Common myeloid progenitor, CD34-positive (primary cell): ENCODE results near the gene UQCC2.

Experiments used
- CTCF ChIA-PET: fragments of 350-600 bp; sonication (Branson Sonifier 250); formaldehyde crosslinking; loops from one replicate; lab custom pipeline; 2021; ENCODE audit warnings: antibody characterized with exemption; lab: Charles Lee
- POLR2A ChIA-PET: fragments of 350-600 bp; sonication (Branson Sonifier 250); formaldehyde crosslinking; loops from one replicate; lab custom pipeline; 2021; ENCODE audit warnings: antibody characterized with exemption; lab: Charles Lee
- DNase-seq, 3 donors: peaks; one replicate each; pipeline versions ENCODE4 v3.0.0 to v3.0.0-alpha.2; 2013
- H3K27ac ChIP-seq, 2 experiments: 1 replicate in 1 of 2; 2 replicates in 1 of 2; pipeline ENCODE4 v1.7.0; 2013; ENCODE audit warnings: inconsistent platforms in 2 of 2, low read length in 2 of 2, mild to moderate bottlenecking in 2 of 2, low read depth in 1 of 2, moderate library complexity in 1 of 2; ENCODE audit not compliant: severe bottlenecking in 2 of 2, insufficient read depth in 1 of 2, poor library complexity in 1 of 2
- H3K27me3 ChIP-seq, 5 experiments: replicated peaks in 2 of 5; 1 replicate in 3 of 5; 2 replicates in 2 of 5; pipeline versions ENCODE4 v1.6.1 to v1.7.0; 2013; ENCODE audit warnings: low read length in 4 of 5, mild to moderate bottlenecking in 2 of 5, moderate library complexity in 2 of 5, inconsistent platforms in 1 of 5; ENCODE audit not compliant: insufficient read depth in 5 of 5, control insufficient read depth in 4 of 5
- H3K36me3 ChIP-seq, 4 experiments: 1 replicate in 2 of 4; 2 replicates in 2 of 4; pipeline versions ENCODE4 v1.6.1 to v1.7.0; 2013; ENCODE audit warnings: low read length in 3 of 4, control low read depth in 1 of 4, mild to moderate bottlenecking in 1 of 4; ENCODE audit not compliant: control insufficient read depth in 4 of 4, insufficient read depth in 4 of 4
- H3K4me1 ChIP-seq, 4 experiments: 1 replicate in 3 of 4; 2 replicates in 1 of 4; pipeline versions ENCODE4 v1.6.1 to v1.7.1; 2013; ENCODE audit warnings: low read length in 3 of 4, mild to moderate bottlenecking in 3 of 4, control low read depth in 1 of 4, inconsistent platforms in 1 of 4, moderate library complexity in 1 of 4; ENCODE audit not compliant: control insufficient read depth in 4 of 4, insufficient read depth in 4 of 4; ENCODE audit errors: control extremely low read depth in 1 of 4
- H3K4me3 ChIP-seq, 7 experiments: 1 replicate in 4 of 7; 2 replicates in 3 of 7; pipeline versions ENCODE4 v1.5.1 to v1.7.0; 2013; ENCODE audit warnings: mild to moderate bottlenecking in 7 of 7, low read length in 6 of 7, moderate library complexity in 6 of 7, inconsistent platforms in 2 of 7, low read depth in 2 of 7, control low read depth in 1 of 7; ENCODE audit not compliant: insufficient read depth in 4 of 7, control insufficient read depth in 1 of 7; ENCODE audit errors: extremely low read depth in 1 of 7
- H3K9me3 ChIP-seq, 5 experiments: 1 replicate in 4 of 5; 2 replicates in 1 of 5; pipeline versions ENCODE4 v1.6.1 to v1.7.1; 2013; ENCODE audit warnings: low read length in 4 of 5, mild to moderate bottlenecking in 2 of 5, inconsistent platforms in 1 of 5, low read depth in 1 of 5, moderate library complexity in 1 of 5; ENCODE audit not compliant: control insufficient read depth in 4 of 5, insufficient read depth in 2 of 5; ENCODE audit errors: control extremely low read depth in 1 of 5
- WGBS: methylation state at CpG from one replicate; pipeline ENCODE4 v1.1.5; 2013; ENCODE audit not compliant: insufficient coverage; 5-methylcytosine and 5-hydroxymethylcytosine counted together

Gene UQCC2

GRCh38 chr6:33678932-33679490 lies 32.5 kb downstream of the UQCC2 start:
- WGBS: 75% methylated on average over 9 of the region's 12 CpGs
- no peak overlapping the region for H3K4me3 ChIP-seq
- no peak overlapping the region for H3K27ac ChIP-seq
- ChIA-PET POLR2A (no interaction called here), CTCF (interaction anchor here (1.6 kb wide), 1 partner anchor 21 kb away, joined by 4 read pairs; no protein-coding TSS in a partner anchor)
- no peak for DNase-seq
- no peaks in the 10 kb centered on the region for H3K27me3 ChIP-seq
- H3K9me3 ChIP-seq: no peaks in the 10 kb centered on the region
- H3K4me1 ChIP-seq: peaks cover 0 to 8% (median 4%) of the 10 kb centered on the region in 4 experiments
- peaks cover 0 to 18% (median 5%) of the 10 kb centered on the region in 4 experiments for H3K36me3 ChIP-seq

GRCh38 chr6:33678233-33678931 lies 33.1 kb downstream of the UQCC2 start:
- no peak for DNase-seq
- WGBS: 92% methylated on average over 19 of the region's 24 CpGs
- H3K27ac ChIP-seq: no peak overlapping the region
- ChIA-PET CTCF (interaction anchor here (1.6 kb wide), 1 partner anchor 22 kb away, joined by 4 read pairs; no protein-coding TSS in a partner anchor), POLR2A (no interaction called here)
- H3K27me3 ChIP-seq: no peaks in the 10 kb centered on the region
- H3K36me3 ChIP-seq: peaks cover 0 to 18% (median 5%) of the 10 kb centered on the region in 4 experiments
- no peaks in the 10 kb centered on the region for H3K9me3 ChIP-seq
- H3K4me1 ChIP-seq: peaks cover 0 to 4% (median under 1%) of the 10 kb centered on the region in 4 experiments
- no peak overlapping the region for H3K4me3 ChIP-seq

- ChIA-PET POLR2A (no interaction called here), CTCF (interaction anchor here (1.6 kb wide), 1 partner anchor 23 kb away, joined by 4 read pairs; no protein-coding TSS in a partner anchor)
- H3K4me3 ChIP-seq: no peak overlapping the region
- no peak overlapping the region for H3K27ac ChIP-seq
- H3K9me3 ChIP-seq: no peaks in the 10 kb centered on the region
- no peaks in the 10 kb centered on the region for H3K4me1 ChIP-seq
- DNase-seq: no peak
- no peaks in the 10 kb centered on the region for H3K27me3 ChIP-seq
- WGBS: 97% methylated on average over 2 of the region's 2 CpGs
- H3K36me3 ChIP-seq: peaks cover 0 to 18% (median 5%) of the 10 kb centered on the region in 4 experiments
Observed at GRCh38 chr6:33677689-33678088, 33.8 kb downstream of the UQCC2 start.

GRCh38 chr6:33677143-33677660 lies 34.3 kb downstream of the UQCC2 start:
- peaks cover 0 to 18% (median 4%) of the 10 kb centered on the region in 4 experiments for H3K36me3 ChIP-seq
- WGBS: 92% methylated on average over 6 of the region's 8 CpGs
- POLR2A ChIA-PET: no interaction called here
- no peak overlapping the region for H3K4me3 ChIP-seq
- no peak for DNase-seq
- H3K27me3 ChIP-seq: no peaks in the 10 kb centered on the region
- H3K4me1 ChIP-seq: no peaks in the 10 kb centered on the region
- no peaks in the 10 kb centered on the region for H3K9me3 ChIP-seq
- CTCF ChIA-PET: no interaction called here
- H3K27ac ChIP-seq: no peak overlapping the region

GRCh38 chr6:33676416-33677142 lies 34.9 kb downstream of the UQCC2 start:
- Histone ChIP-seq H3K9me3 (no peaks in the 10 kb centered on the region), H3K27ac (no peak overlapping the region), H3K4me1 (no peaks in the 10 kb centered on the region), H3K36me3 (peaks cover 0 to 18% (median 3%) of the 10 kb centered on the region in 4 experiments), H3K4me3 (no peak overlapping the region), H3K27me3 (no peaks in the 10 kb centered on the region)
- ChIA-PET POLR2A (no interaction called here), CTCF (no interaction called here)
- 96% methylated on average over 15 of the region's 15 CpGs for WGBS
- no peak for DNase-seq

- WGBS: over 99% methylated on average over 7 of the region's 7 CpGs
- peaks cover 0 to 18% (median 3%) of the 10 kb centered on the region in 4 experiments for H3K36me3 ChIP-seq
Observed at GRCh38 chr6:33675968-33676367, 35.5 kb downstream of the UQCC2 start.

More at GRCh38 chr6:33675968-33676367, 35.5 kb downstream of the UQCC2 start:
- ChIA-PET CTCF (no interaction called here), POLR2A (no interaction called here)
- no peak overlapping the region for H3K4me3 ChIP-seq
- no peaks in the 10 kb centered on the region for H3K27me3 ChIP-seq
- H3K9me3 ChIP-seq: no peaks in the 10 kb centered on the region
- no peak for DNase-seq
- H3K4me1 ChIP-seq: no peaks in the 10 kb centered on the region
- H3K27ac ChIP-seq: no peak overlapping the region
